GM12892 (cell line): ENCODE data around the gene FURIN.

Experiments used
- POLR2A ChIP-seq: IDR thresholded peaks from 2 replicates; pipeline ENCODE4 v1.6.1; 2011; ENCODE audit warnings: low read depth, low read length, control low read depth
- POLR2AphosphoS5 ChIP-seq: IDR thresholded peaks from 2 replicates; pipeline ENCODE4 v1.6.1; 2011; ENCODE audit warnings: low read depth, low read length, control low read depth
- TAF1 ChIP-seq: IDR thresholded peaks from 2 replicates; pipeline ENCODE4 v1.6.1; 2011; ENCODE audit warnings: low read depth, mild to moderate bottlenecking, control low read depth, low read length, borderline replicate concordance

GRCh38 chr15:90931828-90932659 lies 63.7 kb downstream of the FURIN start, which contains the start of gene HDDC3:
- TF ChIP-seq POLR2AphosphoS5 (0 out of 2 replicates have a peak, but pooled peaks have one; percentile 30), POLR2A (peak; percentile 68), TAF1 (peak; percentile 82)
